GM12873 (cell line): ENCODE data around the gene CYLD.
A peak's percentile ranks its signal among the peaks of the same experiment; 100 is the strongest.

ENCODE experiments used
- CTCF ChIP-seq: IDR thresholded peaks from 2 replicates; pipeline ENCODE4 v1.5.1; 2012; ENCODE audit warnings: low read depth, mild to moderate bottlenecking, moderate library complexity, low read length, control low read depth; ENCODE audit not compliant: insufficient read depth; ENCODE audit errors: missing control alignments

Gene CYLD

GRCh38 chr16:50742576-50743200 lies 802 bp downstream of the CYLD start:
- TF ChIP-seq CTCF: no peak

GRCh38 chr16:50743581-50744225 lies 1.8 kb downstream of the CYLD start:
- TF ChIP-seq CTCF: no peak

- no peak for TF ChIP-seq CTCF
These were observed 3.0 kb downstream of the CYLD start for GRCh38 chr16:50744881-50745280.

GRCh38 chr16:50745940-50746339 lies 4.1 kb downstream of the CYLD start:
- TF ChIP-seq CTCF: no peak

GRCh38 chr16:50747207-50747956 lies 5.5 kb downstream of the CYLD start:
- TF ChIP-seq CTCF: peak; percentile 60

GRCh38 chr16:50751528-50751927 lies 9.6 kb downstream of the CYLD start:
- TF ChIP-seq CTCF: no peak

GRCh38 chr16:50752471-50753235 lies 10.8 kb downstream of the CYLD start:
- no peak for TF ChIP-seq CTCF
